Fibroblast of pulmonary artery (primary cell): Measurements from ENCODE around the gene ACVR1.
A peak's percentile ranks its signal among the peaks of the same experiment; 100 is the strongest.

Source experiments
- DNase-seq: peaks from one replicate; pipeline ENCODE4 v3.0.0-alpha.2; 2010; ENCODE audit warnings: low read depth
- H3K4me3 ChIP-seq: replicated peaks from 2 replicates; pipeline ENCODE4 v1.5.1; 2011; ENCODE audit warnings: low read depth, mild to moderate bottlenecking, control low read depth, low read length, moderate library complexity
- TF ChIP-seq, protein P1 (sequence below): IDR thresholded peaks from 2 replicates; pipeline ENCODE4 v1.5.1; 2011; ENCODE audit warnings: mild to moderate bottlenecking, control low read depth, low read length, inconsistent platforms; ENCODE audit errors: missing control alignments

The ACVR1 gene

DNA sequence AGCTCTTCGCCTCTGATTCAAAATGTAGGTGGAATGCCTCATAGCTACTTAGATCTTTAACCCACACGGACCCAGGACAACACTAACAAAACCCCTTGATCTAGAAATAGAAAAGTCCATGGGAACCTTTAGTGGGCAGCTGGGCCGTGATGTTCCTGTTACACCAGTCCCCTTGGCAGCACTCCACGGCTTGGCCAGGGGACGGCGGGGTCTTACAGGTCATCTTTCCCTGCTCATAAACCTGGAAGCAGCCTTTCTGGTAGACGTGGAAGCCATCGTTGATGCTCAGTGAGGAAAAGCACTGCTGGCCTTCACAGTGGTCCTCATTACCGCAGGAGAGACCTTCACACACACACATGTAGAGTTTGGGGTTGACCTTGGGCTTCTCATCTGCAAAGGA, 95.9 kb downstream of the ACVR1 start:
- no peak overlapping the region for H3K4me3 ChIP-seq
- TF ChIP-seq, protein P1, sequence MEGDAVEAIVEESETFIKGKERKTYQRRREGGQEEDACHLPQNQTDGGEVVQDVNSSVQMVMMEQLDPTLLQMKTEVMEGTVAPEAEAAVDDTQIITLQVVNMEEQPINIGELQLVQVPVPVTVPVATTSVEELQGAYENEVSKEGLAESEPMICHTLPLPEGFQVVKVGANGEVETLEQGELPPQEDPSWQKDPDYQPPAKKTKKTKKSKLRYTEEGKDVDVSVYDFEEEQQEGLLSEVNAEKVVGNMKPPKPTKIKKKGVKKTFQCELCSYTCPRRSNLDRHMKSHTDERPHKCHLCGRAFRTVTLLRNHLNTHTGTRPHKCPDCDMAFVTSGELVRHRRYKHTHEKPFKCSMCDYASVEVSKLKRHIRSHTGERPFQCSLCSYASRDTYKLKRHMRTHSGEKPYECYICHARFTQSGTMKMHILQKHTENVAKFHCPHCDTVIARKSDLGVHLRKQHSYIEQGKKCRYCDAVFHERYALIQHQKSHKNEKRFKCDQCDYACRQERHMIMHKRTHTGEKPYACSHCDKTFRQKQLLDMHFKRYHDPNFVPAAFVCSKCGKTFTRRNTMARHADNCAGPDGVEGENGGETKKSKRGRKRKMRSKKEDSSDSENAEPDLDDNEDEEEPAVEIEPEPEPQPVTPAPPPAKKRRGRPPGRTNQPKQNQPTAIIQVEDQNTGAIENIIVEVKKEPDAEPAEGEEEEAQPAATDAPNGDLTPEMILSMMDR, result no peak
- no peak for DNase-seq

DNA sequence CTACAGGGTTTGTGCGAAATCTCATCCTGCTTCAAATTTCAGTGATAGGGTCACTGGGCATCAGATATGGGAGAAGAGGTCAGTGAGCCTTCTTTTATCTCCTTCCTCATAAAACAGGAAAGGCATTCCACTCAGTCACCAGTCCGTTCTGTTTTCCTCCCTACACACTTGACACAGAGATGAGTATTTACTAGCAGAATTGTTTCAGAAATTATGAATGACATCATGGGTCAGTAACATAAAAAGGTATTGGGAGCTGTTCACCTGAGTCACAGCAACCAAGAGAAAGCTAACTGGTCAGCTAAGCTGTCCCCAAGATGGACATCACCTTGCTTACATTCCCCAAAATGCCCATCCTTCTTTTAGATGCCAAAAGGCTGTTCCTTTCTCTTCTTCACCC, 96.3 kb downstream of the ACVR1 start:
- TF ChIP-seq, protein P1, result no peak
- H3K4me3 ChIP-seq, result no peak overlapping the region

GRCh38 chr2:157777427-157777826, 98.7 kb downstream of the ACVR1 start:
- no peak overlapping the region for H3K4me3 ChIP-seq
- DNase-seq, result peak; percentile 78
- TF ChIP-seq, protein P1, result peak; percentile 68

More for the DNA sequence above, 96.3 kb downstream of the ACVR1 start:
- no peak for DNase-seq

DNA sequence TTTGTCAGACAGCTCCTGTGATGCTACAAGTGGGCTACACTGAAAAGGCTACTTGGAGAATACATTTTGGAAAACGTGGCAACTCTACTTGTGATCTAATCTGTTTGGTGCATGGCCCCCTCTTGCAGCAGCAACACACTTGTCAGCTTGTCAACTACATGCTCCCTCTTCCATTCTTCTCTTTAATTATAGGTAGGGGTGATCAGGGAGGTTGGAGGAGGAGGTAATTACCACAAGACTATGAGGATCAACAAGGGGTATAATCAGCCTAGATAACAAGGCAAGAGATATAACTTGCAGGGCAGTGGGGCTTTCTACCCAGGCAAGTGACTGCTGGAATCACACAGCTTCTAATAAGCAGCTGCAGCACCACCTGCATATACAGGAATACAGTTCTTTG, 104.9 kb downstream of the ACVR1 start:
- TF ChIP-seq, protein P1, result no peak
- H3K4me3 ChIP-seq, result no peak overlapping the region
- no peak for DNase-seq

GRCh38 chr2:157769856-157770255, 106.3 kb downstream of the ACVR1 start:
- no peak overlapping the region for H3K4me3 ChIP-seq
- TF ChIP-seq, protein P1, result no peak
- no peak for DNase-seq

DNA sequence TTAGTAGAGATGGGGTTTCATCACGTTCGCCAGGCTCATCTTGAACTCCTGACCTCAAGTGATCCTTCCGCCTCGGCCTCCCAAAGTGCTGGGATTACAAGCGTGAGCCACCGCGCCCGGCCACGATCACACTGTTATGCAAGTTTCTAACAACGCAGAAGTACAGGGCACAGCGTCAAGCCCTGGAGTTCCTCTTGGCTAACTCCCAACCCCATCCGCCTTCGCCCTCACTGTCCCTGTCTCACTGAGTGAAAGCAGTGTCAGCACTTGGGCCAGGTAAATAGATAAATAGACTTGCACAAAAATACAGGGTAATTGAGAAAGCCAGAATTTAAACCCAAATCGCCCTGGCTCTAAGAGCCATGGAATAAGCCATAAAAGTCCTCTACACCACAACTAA, 111.7 kb downstream of the ACVR1 start:
- no peak for DNase-seq
- H3K4me3 ChIP-seq, result no peak overlapping the region
- TF ChIP-seq, protein P1, result no peak

- TF ChIP-seq, protein P1, result no peak
- H3K4me3 ChIP-seq, result no peak overlapping the region
- DNase-seq, result no peak
Observed at GRCh38 chr2:157761520-157761919, 114.6 kb downstream of the ACVR1 start.
